GM12891 (cell line): ENCODE results near the gene POU2AF3.
A peak's percentile ranks its signal among the peaks of the same experiment; 100 is the strongest.

Experiments used
- DNase-seq: peaks from one replicate; pipeline ENCODE4 v3.0.0; 2011; ENCODE audit warnings: low spot score; ENCODE audit not compliant: insufficient read length
- FAIRE-seq: peaks from 2 replicates; lab custom pipeline; 2011; peaks lifted over from hg19 to GRCh38; lab: Jason Lieb, UNC
- PAX5 ChIP-seq: IDR thresholded peaks from 2 replicates; pipeline ENCODE4 v1.6.1; 2011; ENCODE audit warnings: low read length, moderate library complexity, mild to moderate bottlenecking; ENCODE audit not compliant: insufficient read depth, severe bottlenecking
- POLR2A ChIP-seq: IDR thresholded peaks from 2 replicates; pipeline ENCODE4 v1.6.1; 2011; ENCODE audit warnings: low read depth, low read length, control low read depth
- POLR2AphosphoS5 ChIP-seq: IDR thresholded peaks from 2 replicates; pipeline ENCODE4 v1.6.1; 2011; ENCODE audit warnings: low read depth, low read length, control low read depth
- POU2F2 ChIP-seq: IDR thresholded peaks from 2 replicates; pipeline ENCODE4 v1.6.1; 2011; ENCODE audit warnings: low read depth, mild to moderate bottlenecking, control low read depth, low read length, moderate library complexity
- SPI1 ChIP-seq: IDR thresholded peaks from 2 replicates; pipeline ENCODE4 v1.6.1; 2011; ENCODE audit warnings: low read depth, low read length, control low read depth
- TAF1 ChIP-seq: IDR thresholded peaks from 2 replicates; pipeline ENCODE4 v1.6.1; 2011; ENCODE audit warnings: low read depth, low read length, control low read depth

The POU2AF3 gene

GRCh38 chr11:111326824-111327223, 28.5 kb downstream of the POU2AF3 start:
- TF ChIP-seq POLR2A, result no peak
- DNase-seq, result no peak
- no peak for FAIRE-seq

- no peak for DNase-seq
- TF ChIP-seq POLR2A (no peak), SPI1 (no peak), POLR2AphosphoS5 (no peak), POU2F2 (no peak), TAF1 (no peak), PAX5 (no peak)
- no peak for FAIRE-seq
Observed at GRCh38 chr11:111327908-111328624, 29.7 kb downstream of the POU2AF3 start.

- FAIRE-seq (no peak), DNase-seq (no peak)
- TF ChIP-seq TAF1 (no peak), POU2F2 (no peak), POLR2AphosphoS5 (no peak), SPI1 (no peak), POLR2A (no peak), PAX5 (no peak)
Observed at GRCh38 chr11:111329306-111330204, 31.2 kb downstream of the POU2AF3 start.

GRCh38 chr11:111330234-111330893, 32.0 kb downstream of the POU2AF3 start:
- TF ChIP-seq SPI1 (no peak), POU2F2 (no peak), PAX5 (no peak), POLR2A (no peak), POLR2AphosphoS5 (no peak), TAF1 (no peak)
- DNase-seq (no peak), FAIRE-seq (no peak)

- DNase-seq, result no peak
- TF ChIP-seq POU2F2, result no peak
- peak; percentile 40; the same call in 1 of the 2 replicates for TF ChIP-seq POLR2AphosphoS5
- FAIRE-seq, result no peak
Observed at GRCh38 chr11:111331711-111332479, 33.5 kb downstream of the POU2AF3 start.

- DNase-seq (no peak), FAIRE-seq (no peak)
- no peak for TF ChIP-seq POLR2A
- TF ChIP-seq TAF1, result no peak
- no peak for TF ChIP-seq PAX5
- TF ChIP-seq POLR2AphosphoS5, result no peak
- no peak for TF ChIP-seq POU2F2
- TF ChIP-seq SPI1, result no peak
Observed at GRCh38 chr11:111334532-111335502, 36.5 kb downstream of the POU2AF3 start.

- TF ChIP-seq POU2F2, result no peak
- TF ChIP-seq POLR2AphosphoS5, result no peak
- no peak for TF ChIP-seq POLR2A
- no peak for TF ChIP-seq TAF1
- TF ChIP-seq PAX5, result no peak
- no peak for TF ChIP-seq SPI1
- FAIRE-seq (no peak), DNase-seq (no peak)
Observed at GRCh38 chr11:111335549-111335948, 37.2 kb downstream of the POU2AF3 start.

GRCh38 chr11:111336062-111336461, 37.7 kb downstream of the POU2AF3 start:
- DNase-seq (no peak), FAIRE-seq (no peak)
- TF ChIP-seq SPI1, result no peak
- TF ChIP-seq POLR2A, result no peak
- TF ChIP-seq POU2F2, result no peak
- TF ChIP-seq PAX5, result no peak
- no peak for TF ChIP-seq POLR2AphosphoS5
- TF ChIP-seq TAF1, result no peak
